ENCODE results near the gene KRTAP10-5. TPM values are rescaled to one million over a fixed set of nuclear protein-coding genes. Genes with fewer than 3 reads are reported as not detected.
"Not testable (repeated sequence)": the region's sequence is repeated elsewhere in the genome, so short reads cannot be mapped to it uniquely, and the experiment has no call there.

Gene KRTAP10-5
- total RNA-seq, 1 experiment from 2014 or later, result not detected

DNA sequence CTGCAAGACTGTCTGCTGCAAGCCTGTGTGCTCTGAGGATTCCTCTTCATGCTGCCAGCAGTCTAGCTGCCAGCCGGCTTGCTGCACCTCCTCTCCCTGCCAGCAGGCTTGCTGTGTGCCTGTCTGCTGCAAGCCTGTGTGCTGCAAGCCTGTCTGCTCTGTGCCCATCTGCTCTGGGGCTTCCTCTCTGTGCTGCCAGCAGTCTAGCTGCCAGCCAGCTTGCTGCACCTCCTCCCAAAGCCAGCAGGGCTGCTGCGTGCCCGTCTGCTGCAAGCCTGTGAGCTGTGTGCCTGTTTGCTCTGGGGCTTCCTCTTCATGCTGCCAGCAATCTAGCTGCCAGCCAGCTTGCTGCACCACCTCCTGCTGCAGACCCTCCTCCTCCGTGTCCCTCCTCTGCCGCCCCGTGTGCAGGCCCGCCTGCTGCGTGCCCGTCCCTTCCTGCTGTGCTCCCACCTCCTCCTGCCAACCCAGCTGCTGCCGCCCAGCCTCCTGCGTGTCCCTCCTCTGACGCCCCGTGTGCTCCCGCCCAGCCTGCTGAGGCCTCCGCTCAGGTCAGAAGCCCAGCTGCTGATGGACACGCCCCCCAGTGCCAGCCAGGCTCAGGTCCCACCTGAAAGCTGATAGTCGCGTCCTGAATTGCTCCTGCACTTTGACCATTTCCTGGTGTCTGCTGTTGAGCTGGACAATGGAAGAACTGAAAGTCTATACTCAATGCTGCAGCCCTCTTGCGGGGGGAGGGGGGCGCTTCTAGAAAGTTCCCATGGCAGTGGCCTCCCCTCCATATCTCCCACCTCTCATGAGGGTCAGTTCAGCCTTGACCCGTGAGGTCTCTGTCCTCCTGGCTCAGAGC, 5.7 kb downstream of the KRTAP10-5 start:
- CTCF ChIA-PET, result interaction anchor here (0.7 to 2.1 kb wide), 6 partner anchors 64 to 219 kb away, joined by 3 to 8 read pairs (median 4); no protein-coding TSS in a partner anchor

DNA sequence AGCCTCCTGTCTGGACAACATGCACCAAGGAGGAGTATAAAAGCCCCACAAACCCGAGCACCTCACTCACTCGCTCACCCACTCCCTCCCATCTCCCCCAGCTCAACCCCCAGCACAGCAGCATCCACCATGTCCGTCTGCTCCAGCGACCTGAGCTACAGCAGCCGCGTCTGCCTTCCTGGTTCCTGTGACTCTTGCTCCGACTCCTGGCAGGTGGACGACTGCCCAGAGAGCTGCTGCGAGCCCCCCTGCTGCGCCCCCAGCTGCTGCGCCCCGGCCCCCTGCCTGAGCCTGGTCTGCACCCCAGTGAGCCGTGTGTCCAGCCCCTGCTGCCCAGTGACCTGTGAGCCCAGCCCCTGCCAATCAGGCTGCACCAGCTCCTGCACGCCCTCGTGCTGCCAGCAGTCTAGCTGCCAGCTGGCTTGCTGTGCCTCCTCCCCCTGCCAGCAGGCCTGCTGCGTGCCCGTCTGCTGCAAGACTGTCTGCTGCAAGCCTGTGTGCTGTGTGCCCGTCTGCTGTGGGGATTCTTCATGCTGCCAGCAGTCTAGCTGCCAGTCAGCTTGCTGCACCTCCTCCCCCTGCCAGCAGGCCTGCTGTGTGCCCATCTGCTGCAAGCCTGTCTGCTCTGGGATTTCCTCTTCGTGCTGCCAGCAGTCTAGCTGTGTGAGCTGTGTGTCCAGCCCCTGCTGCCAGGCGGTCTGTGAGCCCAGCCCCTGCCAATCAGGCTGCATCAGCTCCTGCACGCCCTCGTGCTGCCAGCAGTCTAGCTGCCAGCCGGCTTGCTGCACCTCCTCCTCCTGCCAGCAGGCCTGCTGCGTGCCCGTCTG, 6.6 kb downstream of the KRTAP10-5 start, which contains the start of gene KRTAP10-4:
Gene KRTAP10-4, plus strand, starts transcription at position 100 of the 827 bp plus-strand sequence. Its CDS starts 30 bp downstream, at position 130.
- H3K9me3 Mint-ChIP-seq, result peaks cover 41% of the 10 kb centered on the region
- H3K27me3 Mint-ChIP-seq (ENCODE audit: low read depth); POLR2A ChIA-PET; ATAC-seq; H3K4me3 Mint-ChIP-seq; DNase-seq (ENCODE audit: low spot score); H3K27ac Mint-ChIP-seq: not testable (repeated sequence)
- peaks cover 11% of the 10 kb centered on the region for H3K4me1 Mint-ChIP-seq
- peaks cover 32% of the 10 kb centered on the region for H3K36me3 Mint-ChIP-seq
- CTCF ChIA-PET, result interaction anchor here (1.0 to 2.1 kb wide), 5 partner anchors 63 to 220 kb away, joined by 3 to 8 read pairs (median 5); no protein-coding TSS in a partner anchor

More for the DNA sequence above, 5.7 kb downstream of the KRTAP10-5 start:
- Mint-ChIP-seq H3K4me3 (no peak overlapping the region; the same call in 1 of the 2 replicates), H3K27ac (no peak overlapping the region), H3K27me3 (ENCODE audit: low read depth) (peaks cover 6% of the 10 kb centered on the region), H3K9me3 (peaks cover 41% of the 10 kb centered on the region), H3K36me3 (peaks cover 32% of the 10 kb centered on the region), H3K4me1 (peaks cover 11% of the 10 kb centered on the region)
- TF ChIP-seq ZNF317 (CRISPR knock-in tag; IDR thresholded peaks at IDR 0.05; ENCODE audit: borderline replicate concordance, low read depth), result peak; percentile 82
- TF ChIP-seq, protein P1, sequence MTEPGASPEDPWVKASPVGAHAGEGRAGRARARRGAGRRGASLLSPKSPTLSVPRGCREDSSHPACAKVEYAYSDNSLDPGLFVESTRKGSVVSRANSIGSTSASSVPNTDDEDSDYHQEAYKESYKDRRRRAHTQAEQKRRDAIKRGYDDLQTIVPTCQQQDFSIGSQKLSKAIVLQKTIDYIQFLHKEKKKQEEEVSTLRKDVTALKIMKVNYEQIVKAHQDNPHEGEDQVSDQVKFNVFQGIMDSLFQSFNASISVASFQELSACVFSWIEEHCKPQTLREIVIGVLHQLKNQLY (CRISPR knock-in tag; IDR thresholded peaks at IDR 0.05), result no peak
- POLR2A ChIA-PET, result no interaction called here
- ATAC-seq (peak; percentile 60), DNase-seq (ENCODE audit: low spot score) (no peak)

DNA sequence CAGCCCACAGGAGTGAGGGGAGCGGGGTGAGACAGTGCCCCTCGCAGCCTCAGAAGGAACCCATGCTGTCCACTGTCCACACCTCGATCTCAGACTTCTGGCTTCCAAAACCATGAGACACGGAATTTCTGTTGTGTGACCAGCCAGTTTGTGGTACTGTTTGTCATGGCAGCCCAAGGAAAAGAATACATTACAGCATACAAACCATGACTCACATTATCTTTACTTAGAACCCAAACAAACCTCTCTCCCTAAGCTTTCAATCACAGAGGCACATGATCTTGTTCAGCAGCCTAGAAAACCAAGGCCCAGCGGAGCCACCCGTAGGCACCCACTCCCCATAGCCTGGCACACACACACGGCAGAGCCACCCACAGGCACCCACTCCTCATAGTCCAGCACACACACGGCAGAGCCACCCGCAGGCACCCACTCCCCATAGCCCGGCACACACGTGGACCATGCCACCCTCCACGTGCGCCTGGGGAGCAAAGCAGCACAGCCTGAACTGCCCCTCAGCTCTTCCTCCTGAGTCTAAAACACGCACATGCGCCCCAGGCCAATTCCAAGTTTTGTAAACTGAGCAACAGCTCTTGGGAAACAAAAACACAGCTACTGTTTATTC, 7.3 kb downstream of the KRTAP10-5 start:
- H3K27ac Mint-ChIP-seq, result no peak overlapping the region
- TF ChIP-seq, protein P2, sequence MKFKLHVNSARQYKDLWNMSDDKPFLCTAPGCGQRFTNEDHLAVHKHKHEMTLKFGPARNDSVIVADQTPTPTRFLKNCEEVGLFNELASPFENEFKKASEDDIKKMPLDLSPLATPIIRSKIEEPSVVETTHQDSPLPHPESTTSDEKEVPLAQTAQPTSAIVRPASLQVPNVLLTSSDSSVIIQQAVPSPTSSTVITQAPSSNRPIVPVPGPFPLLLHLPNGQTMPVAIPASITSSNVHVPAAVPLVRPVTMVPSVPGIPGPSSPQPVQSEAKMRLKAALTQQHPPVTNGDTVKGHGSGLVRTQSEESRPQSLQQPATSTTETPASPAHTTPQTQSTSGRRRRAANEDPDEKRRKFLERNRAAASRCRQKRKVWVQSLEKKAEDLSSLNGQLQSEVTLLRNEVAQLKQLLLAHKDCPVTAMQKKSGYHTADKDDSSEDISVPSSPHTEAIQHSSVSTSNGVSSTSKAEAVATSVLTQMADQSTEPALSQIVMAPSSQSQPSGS (CRISPR knock-in tag; IDR thresholded peaks at IDR 0.05; ENCODE audit: borderline replicate concordance, low read depth), result no peak
- TF ChIP-seq, protein P3, sequence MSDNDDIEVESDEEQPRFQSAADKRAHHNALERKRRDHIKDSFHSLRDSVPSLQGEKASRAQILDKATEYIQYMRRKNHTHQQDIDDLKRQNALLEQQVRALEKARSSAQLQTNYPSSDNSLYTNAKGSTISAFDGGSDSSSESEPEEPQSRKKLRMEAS (CRISPR knock-in tag; IDR thresholded peaks at IDR 0.05), result no peak
- TF ChIP-seq ZNF317 (CRISPR knock-in tag; IDR thresholded peaks at IDR 0.05; ENCODE audit: borderline replicate concordance, low read depth) (no peak), GABPB1 (CRISPR knock-in tag; IDR thresholded peaks at IDR 0.05) (no peak)
- TF ChIP-seq, protein P1 (CRISPR knock-in tag; IDR thresholded peaks at IDR 0.05), result no peak
- no peak overlapping the region for H3K4me3 Mint-ChIP-seq
- H3K27me3 Mint-ChIP-seq (ENCODE audit: low read depth), result peaks cover 6% of the 10 kb centered on the region
- ChIA-PET POLR2A (no interaction called here), CTCF (interaction anchor here (1.3 kb wide), 1 partner anchor 220 kb away, joined by 4 read pairs; no protein-coding TSS in a partner anchor)
- H3K36me3 Mint-ChIP-seq, result peaks cover 31% of the 10 kb centered on the region
- peaks cover 11% of the 10 kb centered on the region for H3K4me1 Mint-ChIP-seq
- DNase-seq (ENCODE audit: low spot score) (no peak), ATAC-seq (no peak)
- H3K9me3 Mint-ChIP-seq, result peaks cover 39% of the 10 kb centered on the region

DNA sequence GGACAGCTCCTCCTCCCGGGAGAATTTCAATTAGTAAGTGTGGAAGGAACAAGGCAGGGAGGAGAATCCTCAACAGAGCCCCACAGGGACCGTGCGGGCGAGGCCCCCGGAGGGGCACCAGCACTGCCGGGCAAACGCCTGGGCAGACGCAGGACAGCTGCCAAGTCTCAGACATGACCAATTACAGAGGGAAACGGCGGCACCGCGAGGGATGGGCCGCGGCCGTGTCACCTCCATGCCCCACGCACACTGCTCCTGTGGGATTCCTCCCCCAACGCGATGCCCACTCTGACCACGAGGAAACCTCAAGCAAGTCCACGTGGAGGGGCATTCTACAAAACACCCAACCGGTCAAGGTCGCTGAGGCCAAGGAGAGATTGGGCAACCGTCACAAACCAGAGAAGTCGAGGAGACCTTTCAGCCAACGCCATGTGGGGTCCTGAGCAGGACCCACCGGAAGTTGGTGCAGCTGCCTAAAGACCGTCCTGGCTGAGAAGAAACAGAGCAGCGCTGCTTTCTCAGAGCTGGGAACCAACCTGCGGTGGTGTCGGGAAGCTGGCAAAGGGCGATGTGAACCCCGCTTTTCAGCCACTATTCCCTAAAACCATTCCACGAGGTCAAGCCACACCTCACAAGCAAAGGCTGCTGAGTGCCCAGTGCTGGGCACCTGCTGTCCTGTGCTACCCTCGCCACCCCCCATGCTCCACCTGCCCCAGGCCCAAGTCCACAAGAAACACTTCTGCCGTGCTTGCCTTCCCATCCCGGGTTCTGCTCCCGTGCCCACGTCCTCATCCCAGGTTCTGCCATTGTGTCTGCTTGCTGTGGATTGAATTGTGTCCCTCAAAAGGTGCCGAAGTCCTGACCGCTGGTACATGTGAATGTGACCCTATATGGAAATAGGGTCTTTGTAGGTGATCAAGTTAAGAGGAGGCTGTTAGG, 8.3 kb downstream of the KRTAP10-5 start:
- Mint-ChIP-seq H3K4me1 (peaks cover 11% of the 10 kb centered on the region), H3K4me3 (no peak overlapping the region), H3K36me3 (peaks cover 23% of the 10 kb centered on the region), H3K27me3 (ENCODE audit: low read depth) (peaks cover 6% of the 10 kb centered on the region), H3K9me3 (peaks cover 29% of the 10 kb centered on the region), H3K27ac (no peak overlapping the region)
- no peak for DNase-seq (ENCODE audit: low spot score)
- ATAC-seq, result no peak
- CTCF ChIA-PET, result interaction anchor here (1.3 kb wide), 1 partner anchor 221 kb away, joined by 4 read pairs; no protein-coding TSS in a partner anchor
- POLR2A ChIA-PET, result no interaction called here
- TF ChIP-seq, protein P4, sequence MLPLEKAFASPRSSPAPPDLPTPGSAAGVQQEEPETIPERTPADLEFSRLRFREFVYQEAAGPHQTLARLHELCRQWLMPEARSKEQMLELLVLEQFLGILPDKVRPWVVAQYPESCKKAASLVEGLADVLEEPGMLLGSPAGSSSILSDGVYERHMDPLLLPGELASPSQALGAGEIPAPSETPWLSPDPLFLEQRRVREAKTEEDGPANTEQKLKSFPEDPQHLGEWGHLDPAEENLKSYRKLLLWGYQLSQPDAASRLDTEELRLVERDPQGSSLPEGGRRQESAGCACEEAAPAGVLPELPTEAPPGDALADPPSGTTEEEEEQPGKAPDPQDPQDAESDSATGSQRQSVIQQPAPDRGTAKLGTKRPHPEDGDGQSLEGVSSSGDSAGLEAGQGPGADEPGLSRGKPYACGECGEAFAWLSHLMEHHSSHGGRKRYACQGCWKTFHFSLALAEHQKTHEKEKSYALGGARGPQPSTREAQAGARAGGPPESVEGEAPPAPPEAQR (CRISPR knock-in tag; IDR thresholded peaks at IDR 0.05), result no peak
- TF ChIP-seq NR3C1 (CRISPR knock-in tag; conservative IDR thresholded peaks at IDR 0.05; ENCODE audit: low read depth) (no peak), FOXK1 (CRISPR knock-in tag; IDR thresholded peaks at IDR 0.05) (no peak), NFE2L1 (CRISPR knock-in tag; IDR thresholded peaks at IDR 0.05) (no peak)
- TF ChIP-seq, protein P5, sequence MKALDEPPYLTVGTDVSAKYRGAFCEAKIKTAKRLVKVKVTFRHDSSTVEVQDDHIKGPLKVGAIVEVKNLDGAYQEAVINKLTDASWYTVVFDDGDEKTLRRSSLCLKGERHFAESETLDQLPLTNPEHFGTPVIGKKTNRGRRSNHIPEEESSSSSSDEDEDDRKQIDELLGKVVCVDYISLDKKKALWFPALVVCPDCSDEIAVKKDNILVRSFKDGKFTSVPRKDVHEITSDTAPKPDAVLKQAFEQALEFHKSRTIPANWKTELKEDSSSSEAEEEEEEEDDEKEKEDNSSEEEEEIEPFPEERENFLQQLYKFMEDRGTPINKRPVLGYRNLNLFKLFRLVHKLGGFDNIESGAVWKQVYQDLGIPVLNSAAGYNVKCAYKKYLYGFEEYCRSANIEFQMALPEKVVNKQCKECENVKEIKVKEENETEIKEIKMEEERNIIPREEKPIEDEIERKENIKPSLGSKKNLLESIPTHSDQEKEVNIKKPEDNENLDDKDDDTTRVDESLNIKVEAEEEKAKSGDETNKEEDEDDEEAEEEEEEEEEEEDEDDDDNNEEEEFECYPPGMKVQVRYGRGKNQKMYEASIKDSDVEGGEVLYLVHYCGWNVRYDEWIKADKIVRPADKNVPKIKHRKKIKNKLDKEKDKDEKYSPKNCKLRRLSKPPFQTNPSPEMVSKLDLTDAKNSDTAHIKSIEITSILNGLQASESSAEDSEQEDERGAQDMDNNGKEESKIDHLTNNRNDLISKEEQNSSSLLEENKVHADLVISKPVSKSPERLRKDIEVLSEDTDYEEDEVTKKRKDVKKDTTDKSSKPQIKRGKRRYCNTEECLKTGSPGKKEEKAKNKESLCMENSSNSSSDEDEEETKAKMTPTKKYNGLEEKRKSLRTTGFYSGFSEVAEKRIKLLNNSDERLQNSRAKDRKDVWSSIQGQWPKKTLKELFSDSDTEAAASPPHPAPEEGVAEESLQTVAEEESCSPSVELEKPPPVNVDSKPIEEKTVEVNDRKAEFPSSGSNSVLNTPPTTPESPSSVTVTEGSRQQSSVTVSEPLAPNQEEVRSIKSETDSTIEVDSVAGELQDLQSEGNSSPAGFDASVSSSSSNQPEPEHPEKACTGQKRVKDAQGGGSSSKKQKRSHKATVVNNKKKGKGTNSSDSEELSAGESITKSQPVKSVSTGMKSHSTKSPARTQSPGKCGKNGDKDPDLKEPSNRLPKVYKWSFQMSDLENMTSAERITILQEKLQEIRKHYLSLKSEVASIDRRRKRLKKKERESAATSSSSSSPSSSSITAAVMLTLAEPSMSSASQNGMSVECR (CRISPR knock-in tag; IDR thresholded peaks at IDR 0.05; ENCODE audit: borderline replicate concordance), result no peak
